ENCODE data around the gene SEC14L5. TPM values are rescaled to one million over a fixed set of nuclear protein-coding genes. Genes with fewer than 3 reads are reported as not detected.

Gene SEC14L5
- total RNA-seq, 4 donors from 2014 or later: 0.32 to 6.2 (median 0.53) TPM

DNA sequence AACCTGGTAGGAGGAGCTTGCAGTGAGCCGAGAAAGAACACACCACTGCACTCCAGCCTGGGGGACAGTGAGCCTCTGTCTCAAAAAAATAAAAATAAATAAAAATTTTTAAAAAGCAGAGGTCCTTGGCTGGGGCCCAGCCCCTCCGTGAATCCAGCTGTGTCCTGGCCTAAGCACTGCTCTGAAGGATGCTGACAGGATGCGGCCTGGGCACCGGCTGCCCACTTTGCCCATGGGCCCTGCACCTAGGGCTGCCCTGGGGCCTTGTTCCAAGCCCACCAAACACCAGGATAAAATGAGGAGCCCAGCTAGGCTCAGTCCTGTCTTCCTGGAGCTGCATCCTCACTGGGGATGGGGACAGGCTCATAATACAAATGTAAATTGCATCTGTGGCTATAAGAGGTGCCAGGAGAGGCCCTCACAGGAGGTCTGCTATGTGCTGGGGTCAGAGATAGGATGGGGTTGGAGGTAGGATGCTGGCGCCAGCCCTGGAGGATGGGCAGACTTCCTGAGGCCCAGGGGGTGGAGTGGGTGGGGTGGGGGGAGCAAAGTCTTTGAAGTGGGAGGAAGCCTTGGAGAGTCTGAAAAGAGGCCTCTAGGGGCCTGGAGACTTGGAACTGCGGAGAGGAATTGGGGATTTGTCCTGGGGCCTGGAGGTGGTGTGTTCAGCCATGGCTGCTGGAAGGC, 101.4 kb downstream of the SEC14L5 start:
- Histone ChIP-seq H3K36me3 (no peaks in the 10 kb centered on the region), H3K27me3 (no peaks in the 10 kb centered on the region), H3K4me3 (no peak overlapping the region), H3K9me3 (no peaks in the 10 kb centered on the region), H3K4me1 (peaks cover 0 to 7% (median under 1%) of the 10 kb centered on the region in 4 donors), H3K27ac (no peak overlapping the region)
- intact Hi-C loops (cut with DNase I; ENCODE audit: low total_unique reads): no loop called here
- TF ChIP-seq CTCF (IDR thresholded peaks at IDR 0.05) (no peak), POLR2AphosphoS5 (IDR thresholded peaks at IDR 0.05) (no peak), POLR2A (IDR thresholded peaks at IDR 0.05) (no peak), EP300 (IDR thresholded peaks at IDR 0.05; ENCODE audit: low read depth) (no peak)
- no peak for DNase-seq
- 71 to 85% methylated on average over 4 to 6 of the region's 6 CpGs for WGBS, 2 donors (ENCODE audit: low coverage in 1 of 2)
- in situ Hi-C loops (cut with MboI; ENCODE audit: low pct_ligation_motif_present in 1 of 4, low pct_unique_long_range_greater_than_20kb in 1 of 4, low sequenced_read_pairs in 3 of 4): no loop called here

- H3K27ac ChIP-seq: no peak overlapping the region
- TF ChIP-seq POLR2A (IDR thresholded peaks at IDR 0.05) (no peak), CTCF (IDR thresholded peaks at IDR 0.05) (no peak), EP300 (IDR thresholded peaks at IDR 0.05; ENCODE audit: low read depth) (no peak), POLR2AphosphoS5 (IDR thresholded peaks at IDR 0.05) (no peak)
- H3K36me3 ChIP-seq: no peaks in the 10 kb centered on the region
- H3K9me3 ChIP-seq: no peaks in the 10 kb centered on the region
- H3K27me3 ChIP-seq: no peaks in the 10 kb centered on the region
- in situ Hi-C loops (cut with MboI; ENCODE audit: low pct_ligation_motif_present in 1 of 4, low pct_unique_long_range_greater_than_20kb in 1 of 4, low sequenced_read_pairs in 3 of 4): no loop called here
- no peak for DNase-seq
- H3K4me1 ChIP-seq: peaks cover 0 to 13% (median 5%) of the 10 kb centered on the region in 4 donors
- WGBS, 2 donors (ENCODE audit: low coverage in 1 of 2): 76 to 100% methylated on average over 2 to 10 of the region's 10 CpGs
- intact Hi-C loops (cut with DNase I; ENCODE audit: low total_unique reads): no loop called here
- no peak overlapping the region for H3K4me3 ChIP-seq
Measured at GRCh38 chr16:5060073-5060641, 102.0 kb downstream of the SEC14L5 start.

GRCh38 chr16:5062051-5062450, 103.9 kb downstream of the SEC14L5 start:
- Histone ChIP-seq H3K9me3 (no peaks in the 10 kb centered on the region), H3K36me3 (no peaks in the 10 kb centered on the region), H3K27ac (no peak overlapping the region), H3K4me1 (peaks cover 4 to 23% (median 10%) of the 10 kb centered on the region in 4 donors), H3K4me3 (no peak overlapping the region), H3K27me3 (no peaks in the 10 kb centered on the region)
- WGBS, 2 donors (ENCODE audit: low coverage in 1 of 2): 80 to 92% methylated on average over 1 to 11 of the region's 11 CpGs
- in situ Hi-C loops (cut with MboI; ENCODE audit: low pct_ligation_motif_present in 1 of 4, low pct_unique_long_range_greater_than_20kb in 1 of 4, low sequenced_read_pairs in 3 of 4): no loop called here
- TF ChIP-seq POLR2AphosphoS5 (IDR thresholded peaks at IDR 0.05): no peak
- TF ChIP-seq CTCF (IDR thresholded peaks at IDR 0.05): no peak
- no peak for TF ChIP-seq POLR2A (IDR thresholded peaks at IDR 0.05)
- TF ChIP-seq EP300 (IDR thresholded peaks at IDR 0.05; ENCODE audit: low read depth): no peak
- intact Hi-C loops (cut with DNase I; ENCODE audit: low total_unique reads): no loop called here
- DNase-seq: no peak

DNA sequence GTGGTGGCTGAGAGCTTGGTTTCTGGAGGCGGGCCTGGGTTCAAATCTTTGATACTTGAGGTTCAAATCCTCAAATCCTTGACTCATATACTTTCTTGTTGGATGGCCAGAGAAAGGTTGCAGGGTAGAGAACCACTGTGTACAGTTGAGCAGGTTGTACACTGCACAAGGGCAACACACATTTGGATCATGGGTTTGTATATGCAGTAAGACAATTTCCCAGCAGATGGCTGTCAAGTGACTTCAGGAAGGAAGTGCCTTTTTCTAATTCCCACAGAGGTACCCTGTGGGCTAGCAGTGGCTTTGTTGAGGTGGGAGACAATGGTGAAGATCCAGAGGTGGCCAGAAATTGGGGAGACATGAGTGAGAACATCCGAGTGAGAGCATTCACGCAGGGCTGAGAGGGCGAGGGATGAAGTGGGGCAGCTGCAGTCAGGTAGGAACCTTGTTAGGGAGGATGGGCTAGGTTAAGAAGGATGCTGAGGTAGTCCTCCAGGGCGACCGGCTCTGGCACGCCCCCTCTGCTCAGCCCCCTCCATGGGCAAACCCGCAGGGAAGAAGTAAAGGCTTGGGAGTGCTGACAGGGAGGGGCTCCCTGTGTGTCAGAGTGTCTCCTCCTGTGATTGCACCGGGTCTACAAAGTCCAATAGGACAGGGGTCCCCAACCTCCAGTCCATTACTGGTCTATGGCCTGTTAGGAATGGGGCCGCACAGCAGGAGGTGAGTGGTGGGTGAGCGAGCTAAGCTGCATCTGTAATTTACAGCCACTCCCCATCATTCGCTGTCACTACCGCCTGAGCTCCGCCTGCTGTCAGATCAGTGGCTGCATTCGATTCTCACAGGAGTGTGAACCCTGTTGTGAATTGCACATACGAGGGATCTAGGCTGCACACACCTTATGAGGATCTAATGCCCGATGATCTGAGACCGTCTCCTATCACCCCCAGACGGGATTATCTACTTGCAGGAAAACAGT, 104.9 kb downstream of the SEC14L5 start:
- Histone ChIP-seq H3K27ac (no peak overlapping the region), H3K4me1 (peaks cover 4 to 23% (median 10%) of the 10 kb centered on the region in 4 donors), H3K27me3 (no peaks in the 10 kb centered on the region), H3K4me3 (no peak overlapping the region), H3K9me3 (no peaks in the 10 kb centered on the region), H3K36me3 (no peaks in the 10 kb centered on the region)
- TF ChIP-seq CTCF (IDR thresholded peaks at IDR 0.05) (peak in 3 of 5 experiments; percentile 10 to 13 (median 11)), EP300 (IDR thresholded peaks at IDR 0.05; ENCODE audit: low read depth) (no peak)
- 42 to 68% methylated on average over 14 to 19 of the region's 19 CpGs for WGBS, 2 donors (ENCODE audit: low coverage in 1 of 2)
- no peak for DNase-seq
- in situ Hi-C loops (cut with MboI; ENCODE audit: low pct_ligation_motif_present in 1 of 4, low pct_unique_long_range_greater_than_20kb in 1 of 4, low sequenced_read_pairs in 3 of 4) (no loop called here), intact Hi-C loops (cut with DNase I; ENCODE audit: low total_unique reads) (no loop called here)
